Measurements from ENCODE around the gene SLC5A5. TPM values are rescaled to one million over a fixed set of nuclear protein-coding genes. Genes with fewer than 3 reads are reported as not detected.

The SLC5A5 gene
- polyA plus RNA-seq, 1 of the 3 experiments (the other 2 are of a cell fraction), result 0.02 TPM

DNA sequence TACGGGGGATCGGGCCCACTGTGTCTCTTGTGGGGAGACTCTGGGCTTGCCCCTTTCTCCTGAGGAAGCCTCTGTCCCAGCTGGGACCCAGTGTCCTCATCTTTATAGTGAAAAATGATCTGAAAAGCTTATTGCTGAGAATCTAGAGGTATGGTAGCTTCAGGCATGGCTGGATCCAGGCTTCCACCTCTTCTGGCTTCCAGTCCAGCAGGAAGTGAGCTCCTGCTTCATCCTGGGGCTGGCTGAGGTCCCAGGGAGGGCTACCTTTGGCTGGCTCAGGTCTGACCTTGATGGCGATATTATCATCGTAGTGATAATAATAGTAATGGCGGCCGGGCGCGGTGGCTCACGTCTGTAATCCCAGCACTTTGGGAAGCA is 3.0 kb downstream of the SLC5A5 start (continued):
- TF ChIP-seq NRF1 (IDR thresholded peaks at IDR 0.05; ENCODE audit: low read depth, low read length), result no peak
- TF ChIP-seq EZH2phosphoT487 (IDR thresholded peaks at IDR 0.05; ENCODE audit: borderline replicate concordance, low read depth), result no peak
- no peak for TF ChIP-seq TEAD4 (IDR thresholded peaks at IDR 0.05; ENCODE audit: borderline replicate concordance, insufficient read depth)
- TF ChIP-seq MXI1 (IDR thresholded peaks at IDR 0.05; ENCODE audit: low read depth, low read length), result no peak

DNA sequence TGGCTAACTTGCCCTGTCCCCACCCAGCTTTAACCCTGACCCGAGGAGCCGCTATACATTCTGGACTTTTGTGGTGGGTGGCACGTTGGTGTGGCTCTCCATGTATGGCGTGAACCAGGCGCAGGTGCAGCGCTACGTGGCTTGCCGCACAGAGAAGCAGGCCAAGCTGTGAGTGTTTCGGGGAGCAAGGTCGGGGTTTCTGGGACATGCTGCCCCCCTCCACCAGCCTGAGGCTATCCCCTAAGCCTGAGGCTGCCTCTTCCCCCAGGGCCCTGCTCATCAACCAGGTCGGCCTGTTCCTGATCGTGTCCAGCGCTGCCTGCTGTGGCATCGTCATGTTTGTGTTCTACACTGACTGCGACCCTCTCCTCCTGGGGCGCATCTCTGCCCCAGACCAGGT is 6.0 kb downstream of the SLC5A5 start:
- ChIA-PET POLR2A (no interaction called here), CTCF (interaction anchor here (1.3 to 1.8 kb wide), 3 partner anchors 18 to 55 kb away, joined by 3 to 4 read pairs (median 3); partner anchors contain the start of genes CCDC124 and RPL18A)
- Histone ChIP-seq H3K27ac (ENCODE audit: low read depth in 2 of 2, low read length in 1 of 2) (no peak overlapping the region), H3K9me2 (no peaks in the 10 kb centered on the region), H3F3A (replicated peaks; ENCODE audit: insufficient read depth) (no peaks in the 10 kb centered on the region), H3K79me2 (ENCODE audit: insufficient read depth) (no peaks in the 10 kb centered on the region), H3K4me3 (ENCODE audit: low read depth in 2 of 2, low read length in 1 of 2) (no peak overlapping the region), H3K9me3 (no peaks in the 10 kb centered on the region), H3K4me2 (no peak overlapping the region), H3K4me1 (ENCODE audit: control insufficient read depth in 1 of 2, insufficient read depth in 2 of 2, low read depth in 1 of 2, low read length in 1 of 2) (peaks cover 0 to 5% of the 10 kb centered on the region in 2 experiments; a peak in 1 of 4 replicates), H3K9ac (no peak overlapping the region), H3K27me3 (ENCODE audit: insufficient read depth) (peaks cover 56% of the 10 kb centered on the region), H4K20me1 (ENCODE audit: insufficient read depth) (no peaks in the 10 kb centered on the region), H2AFZ (ENCODE audit: low read depth) (no peak overlapping the region), H3K36me3 (replicated peaks in 1 of 2; ENCODE audit: control insufficient read depth in 1 of 2, insufficient read depth in 2 of 2, low read length in 1 of 2) (no peaks in the 10 kb centered on the region)
- no peak for TF ChIP-seq NFIC (IDR thresholded peaks at IDR 0.05; ENCODE audit: borderline replicate concordance)
- no peak for TF ChIP-seq TAF1 (IDR thresholded peaks at IDR 0.05; ENCODE audit: borderline replicate concordance, low read depth, low read length)
- TF ChIP-seq JUND (IDR thresholded peaks at IDR 0.05), result no peak
- TF ChIP-seq FOXJ3 (CRISPR knock-in tag; IDR thresholded peaks at IDR 0.05), result no peak
- TF ChIP-seq SMC3 (IDR thresholded peaks at IDR 0.05; ENCODE audit: low read depth, low read length), result no peak
- TF ChIP-seq CHD2 (IDR thresholded peaks at IDR 0.05; ENCODE audit: low read length, partially characterized antibody), result no peak
- no peak for TF ChIP-seq REST (IDR thresholded peaks at IDR 0.05; ENCODE audit: low read depth, low read length)
- WGBS (ENCODE audit: low lambda C conversion rate), result 64% methylated on average over 14 of the region's 16 CpGs
- DNase-seq, result no peak

DNA sequence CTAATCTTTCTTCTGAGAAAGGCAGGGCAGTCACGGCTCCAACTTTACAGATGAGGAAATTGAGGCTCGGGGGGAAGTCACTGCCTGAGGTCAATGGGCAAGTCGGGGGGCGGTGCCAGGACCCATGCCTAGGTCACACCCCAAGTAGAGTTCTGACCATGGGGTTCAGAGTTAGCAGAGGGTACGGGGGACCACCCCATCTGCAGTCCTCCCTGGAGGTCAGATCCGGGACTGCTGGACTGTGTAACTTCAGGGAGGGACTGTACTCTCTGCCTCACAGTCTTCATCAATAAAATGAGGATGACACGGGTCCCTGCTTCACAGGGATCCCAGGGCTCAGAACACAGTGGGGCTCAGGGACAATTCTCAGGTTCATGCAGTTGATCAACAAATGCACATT is 7.7 kb downstream of the SLC5A5 start:
- Histone ChIP-seq H3K9me3 (no peaks in the 10 kb centered on the region), H3K4me2 (no peak overlapping the region), H3K79me2 (ENCODE audit: insufficient read depth) (no peaks in the 10 kb centered on the region), H3K27ac (ENCODE audit: low read depth in 2 of 2, low read length in 1 of 2) (no peak overlapping the region), H3K27me3 (ENCODE audit: insufficient read depth) (peaks cover 41% of the 10 kb centered on the region), H3K9ac (no peak overlapping the region), H3K36me3 (replicated peaks in 1 of 2; ENCODE audit: control insufficient read depth in 1 of 2, insufficient read depth in 2 of 2, low read length in 1 of 2) (no peaks in the 10 kb centered on the region), H3K4me1 (ENCODE audit: control insufficient read depth in 1 of 2, insufficient read depth in 2 of 2, low read depth in 1 of 2, low read length in 1 of 2) (no peaks in the 10 kb centered on the region; a peak in 1 of 4 replicates), H3F3A (replicated peaks; ENCODE audit: insufficient read depth) (no peaks in the 10 kb centered on the region), H3K9me2 (no peaks in the 10 kb centered on the region), H3K4me3 (ENCODE audit: low read depth in 2 of 2, low read length in 1 of 2) (no peak overlapping the region), H2AFZ (ENCODE audit: low read depth) (no peak overlapping the region), H4K20me1 (ENCODE audit: insufficient read depth) (no peaks in the 10 kb centered on the region)
- CTCF ChIA-PET, result no interaction called here
- WGBS (ENCODE audit: low lambda C conversion rate), result 46% methylated on average over 6 of the region's 7 CpGs
- POLR2A ChIA-PET, result interaction anchor here (1.0 kb wide), 1 partner anchor 20 kb away, joined by 3 read pairs; the partner anchor contains the start of gene RPL18A
- DNase-seq, result peak; percentile 27
- no peak for TF ChIP-seq SIN3A (IDR thresholded peaks at IDR 0.05; ENCODE audit: borderline replicate concordance, low read depth, low read length)
- TF ChIP-seq EZH2phosphoT487 (IDR thresholded peaks at IDR 0.05; ENCODE audit: borderline replicate concordance, low read depth), result no peak
- TF ChIP-seq USF2 (IDR thresholded peaks at IDR 0.05; ENCODE audit: borderline replicate concordance, low read depth, low read length), result no peak
- no peak for TF ChIP-seq ELF1 (IDR thresholded peaks at IDR 0.05)
- TF ChIP-seq RAD21 (IDR thresholded peaks at IDR 0.05; ENCODE audit: low read length), result no peak
- TF ChIP-seq SMC3 (IDR thresholded peaks at IDR 0.05; ENCODE audit: low read depth, low read length), result no peak
- TF ChIP-seq RCOR1 (IDR thresholded peaks at IDR 0.05; ENCODE audit: low read length), result no peak
- TF ChIP-seq TEAD4 (IDR thresholded peaks at IDR 0.05; ENCODE audit: borderline replicate concordance, insufficient read depth), result no peak
- no peak for TF ChIP-seq EP300 (IDR thresholded peaks at IDR 0.05; ENCODE audit: borderline replicate concordance in 1 of 2, low read depth in 1 of 2, low read length in 1 of 2)
- no peak for TF ChIP-seq REST (IDR thresholded peaks at IDR 0.05; ENCODE audit: low read depth, low read length)
- TF ChIP-seq FOXM1 (IDR thresholded peaks at IDR 0.05; ENCODE audit: low read depth), result no peak
- no peak for TF ChIP-seq TCF12 (IDR thresholded peaks at IDR 0.05)
